ENCODE measurements around the gene ZNF638. TPM values are rescaled to one million over a fixed set of nuclear protein-coding genes. Genes with fewer than 3 reads are reported as not detected.

ZNF638 gene
- polyA plus RNA-seq, 1 of the 3 experiments (the other 2 are of a cell fraction): 28.1 TPM

DNA sequence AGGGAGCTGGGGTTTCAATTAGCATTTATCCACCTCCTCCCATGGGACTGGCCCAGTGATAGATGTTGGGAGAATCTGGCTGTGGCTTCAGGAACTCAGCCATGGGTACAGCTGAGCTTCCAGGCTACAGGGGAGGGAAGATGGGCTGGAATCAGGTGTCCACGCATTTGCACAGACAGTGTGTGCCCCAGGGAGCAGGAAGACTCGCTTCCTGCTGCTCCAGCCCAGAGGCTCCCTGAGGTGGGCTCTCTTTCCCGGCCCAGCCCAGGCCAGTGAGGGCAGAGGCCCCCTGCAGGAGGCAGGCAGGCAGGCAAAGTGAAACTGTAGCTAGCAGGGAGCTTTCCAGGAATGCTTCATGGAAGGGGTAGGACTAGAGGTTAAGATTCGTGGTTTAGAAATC is 150.5 kb downstream of the ZNF638 start:
- H3K9me2 ChIP-seq: no peaks in the 10 kb centered on the region
- no peak overlapping the region for H3K27ac ChIP-seq (ENCODE audit: low read depth in 2 of 2, low read length in 1 of 2)
- H3K4me2 ChIP-seq: no peak overlapping the region
- no peak overlapping the region for H3K4me3 ChIP-seq (ENCODE audit: low read depth in 2 of 2, low read length in 1 of 2)
- H3K36me3 ChIP-seq (replicated peaks in 1 of 2; ENCODE audit: control insufficient read depth in 1 of 2, insufficient read depth in 2 of 2, low read length in 1 of 2): no peaks in the 10 kb centered on the region
- H3K9me3 ChIP-seq: no peaks in the 10 kb centered on the region
- no peaks in the 10 kb centered on the region for H4K20me1 ChIP-seq (ENCODE audit: insufficient read depth)
- no peak overlapping the region for H3K9ac ChIP-seq
- peaks cover 6% of the 10 kb centered on the region; the same call in 1 of the 2 replicates for H3K27me3 ChIP-seq (ENCODE audit: insufficient read depth)
- no peak for DNase-seq
- no peaks in the 10 kb centered on the region for H3K79me2 ChIP-seq (ENCODE audit: insufficient read depth)
- TF ChIP-seq PBX3 (IDR thresholded peaks at IDR 0.05) (no peak), FOSL2 (IDR thresholded peaks at IDR 0.05; ENCODE audit: borderline replicate concordance, low read depth) (no peak)
- POLR2A ChIA-PET: no interaction called here
- WGBS (ENCODE audit: low lambda C conversion rate): 60% methylated on average over 4 of the region's 4 CpGs
- no peaks in the 10 kb centered on the region for H3F3A ChIP-seq (replicated peaks; ENCODE audit: insufficient read depth)
- CTCF ChIA-PET: interaction anchor here (0.7 to 1.5 kb wide), 4 partner anchors 9 to 28 kb away, joined by 3 to 5 read pairs (median 3); no protein-coding TSS in a partner anchor
- no peak overlapping the region for H2AFZ ChIP-seq (ENCODE audit: low read depth)
- H3K4me1 ChIP-seq (ENCODE audit: control insufficient read depth in 1 of 2, insufficient read depth in 2 of 2, low read depth in 1 of 2, low read length in 1 of 2): no peaks in the 10 kb centered on the region; a peak in 1 of 4 replicates

- no peak overlapping the region for H2AFZ ChIP-seq (ENCODE audit: low read depth)
- no peak overlapping the region for H3K4me2 ChIP-seq
- H3F3A ChIP-seq (replicated peaks; ENCODE audit: insufficient read depth): no peaks in the 10 kb centered on the region
- no peaks in the 10 kb centered on the region for H4K20me1 ChIP-seq (ENCODE audit: insufficient read depth)
- POLR2A ChIA-PET: no interaction called here
- DNase-seq: no peak
- no peaks in the 10 kb centered on the region for H3K79me2 ChIP-seq (ENCODE audit: insufficient read depth)
- H3K9ac ChIP-seq: no peak overlapping the region
- TF ChIP-seq USF2 (IDR thresholded peaks at IDR 0.05; ENCODE audit: borderline replicate concordance, low read depth, low read length): no peak
- TF ChIP-seq MXI1 (IDR thresholded peaks at IDR 0.05; ENCODE audit: low read depth, low read length): no peak
- TF ChIP-seq ZBTB33 (IDR thresholded peaks at IDR 0.05; ENCODE audit: borderline replicate concordance, low read depth): no peak
- no peak for TF ChIP-seq TAF1 (IDR thresholded peaks at IDR 0.05; ENCODE audit: borderline replicate concordance, low read depth, low read length)
- TF ChIP-seq FOXJ3 (CRISPR knock-in tag; IDR thresholded peaks at IDR 0.05): no peak
- no peak for TF ChIP-seq RXRA (IDR thresholded peaks at IDR 0.05; ENCODE audit: borderline replicate concordance, low read depth)
- TF ChIP-seq CHD2 (IDR thresholded peaks at IDR 0.05; ENCODE audit: low read length, partially characterized antibody): no peak
- no peak for TF ChIP-seq SMC3 (IDR thresholded peaks at IDR 0.05; ENCODE audit: low read depth, low read length)
- TF ChIP-seq SIN3A (IDR thresholded peaks at IDR 0.05; ENCODE audit: borderline replicate concordance, low read depth, low read length): no peak
- no peak for TF ChIP-seq REST (IDR thresholded peaks at IDR 0.05; ENCODE audit: low read depth, low read length)
- TF ChIP-seq, protein P1, sequence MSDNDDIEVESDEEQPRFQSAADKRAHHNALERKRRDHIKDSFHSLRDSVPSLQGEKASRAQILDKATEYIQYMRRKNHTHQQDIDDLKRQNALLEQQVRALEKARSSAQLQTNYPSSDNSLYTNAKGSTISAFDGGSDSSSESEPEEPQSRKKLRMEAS (IDR thresholded peaks at IDR 0.05; ENCODE audit: low read depth): no peak
- TF ChIP-seq, protein P2, sequence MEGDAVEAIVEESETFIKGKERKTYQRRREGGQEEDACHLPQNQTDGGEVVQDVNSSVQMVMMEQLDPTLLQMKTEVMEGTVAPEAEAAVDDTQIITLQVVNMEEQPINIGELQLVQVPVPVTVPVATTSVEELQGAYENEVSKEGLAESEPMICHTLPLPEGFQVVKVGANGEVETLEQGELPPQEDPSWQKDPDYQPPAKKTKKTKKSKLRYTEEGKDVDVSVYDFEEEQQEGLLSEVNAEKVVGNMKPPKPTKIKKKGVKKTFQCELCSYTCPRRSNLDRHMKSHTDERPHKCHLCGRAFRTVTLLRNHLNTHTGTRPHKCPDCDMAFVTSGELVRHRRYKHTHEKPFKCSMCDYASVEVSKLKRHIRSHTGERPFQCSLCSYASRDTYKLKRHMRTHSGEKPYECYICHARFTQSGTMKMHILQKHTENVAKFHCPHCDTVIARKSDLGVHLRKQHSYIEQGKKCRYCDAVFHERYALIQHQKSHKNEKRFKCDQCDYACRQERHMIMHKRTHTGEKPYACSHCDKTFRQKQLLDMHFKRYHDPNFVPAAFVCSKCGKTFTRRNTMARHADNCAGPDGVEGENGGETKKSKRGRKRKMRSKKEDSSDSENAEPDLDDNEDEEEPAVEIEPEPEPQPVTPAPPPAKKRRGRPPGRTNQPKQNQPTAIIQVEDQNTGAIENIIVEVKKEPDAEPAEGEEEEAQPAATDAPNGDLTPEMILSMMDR (IDR thresholded peaks at IDR 0.05): no peak
- no peak for TF ChIP-seq NFIC (IDR thresholded peaks at IDR 0.05; ENCODE audit: borderline replicate concordance)
- no peak for TF ChIP-seq POLR2AphosphoS5 (IDR thresholded peaks at IDR 0.05; ENCODE audit: low read depth, low read length)
- TF ChIP-seq MEF2A (IDR thresholded peaks at IDR 0.05; ENCODE audit: borderline replicate concordance, low read depth): no peak
- no peak overlapping the region for H3K4me3 ChIP-seq (ENCODE audit: low read depth in 2 of 2, low read length in 1 of 2)
- CTCF ChIA-PET: interaction anchor here (1.5 kb wide), 1 partner anchor 16 kb away, joined by 3 read pairs; no protein-coding TSS in a partner anchor
- peaks cover 6% of the 10 kb centered on the region; the same call in 1 of the 2 replicates for H3K27me3 ChIP-seq (ENCODE audit: insufficient read depth)
- WGBS (ENCODE audit: low lambda C conversion rate): 75% methylated on average over 9 of the region's 10 CpGs
- H3K36me3 ChIP-seq (replicated peaks in 1 of 2; ENCODE audit: control insufficient read depth in 1 of 2, insufficient read depth in 2 of 2, low read length in 1 of 2): no peaks in the 10 kb centered on the region
- no peaks in the 10 kb centered on the region for H3K9me3 ChIP-seq
- H3K9me2 ChIP-seq: no peaks in the 10 kb centered on the region
- no peaks in the 10 kb centered on the region; a peak in 1 of 4 replicates for H3K4me1 ChIP-seq (ENCODE audit: control insufficient read depth in 1 of 2, insufficient read depth in 2 of 2, low read depth in 1 of 2, low read length in 1 of 2)
- no peak overlapping the region for H3K27ac ChIP-seq (ENCODE audit: low read depth in 2 of 2, low read length in 1 of 2)
Observed at GRCh38 chr2:71483246-71483645, 151.7 kb downstream of the ZNF638 start.
